Thyroid gland (tissue), 4 donors: ENCODE data around the gene ELF5.

Experiments used
- CTCF ChIP-seq, 6 experiments: fragments of 200-600 bp in 3 of 6; fragments of 450-650 bp in 3 of 6; sonication (generic) in 3 of 6; IDR thresholded peaks; one replicate each; pipeline ENCODE4 v1.5.1; 2016 to 2019; ENCODE audit warnings: antibody characterized with exemption in 6 of 6, mild to moderate bottlenecking in 2 of 6, inconsistent platforms in 1 of 6, moderate library complexity in 1 of 6
- POLR2A ChIP-seq, 2 donors: fragments of 450-650 bp; IDR thresholded peaks; one replicate each; pipeline ENCODE4 v1.6.1; 2017; ENCODE audit warnings: antibody characterized with exemption in 2 of 2, mild to moderate bottlenecking in 2 of 2, moderate library complexity in 1 of 2

DNA sequence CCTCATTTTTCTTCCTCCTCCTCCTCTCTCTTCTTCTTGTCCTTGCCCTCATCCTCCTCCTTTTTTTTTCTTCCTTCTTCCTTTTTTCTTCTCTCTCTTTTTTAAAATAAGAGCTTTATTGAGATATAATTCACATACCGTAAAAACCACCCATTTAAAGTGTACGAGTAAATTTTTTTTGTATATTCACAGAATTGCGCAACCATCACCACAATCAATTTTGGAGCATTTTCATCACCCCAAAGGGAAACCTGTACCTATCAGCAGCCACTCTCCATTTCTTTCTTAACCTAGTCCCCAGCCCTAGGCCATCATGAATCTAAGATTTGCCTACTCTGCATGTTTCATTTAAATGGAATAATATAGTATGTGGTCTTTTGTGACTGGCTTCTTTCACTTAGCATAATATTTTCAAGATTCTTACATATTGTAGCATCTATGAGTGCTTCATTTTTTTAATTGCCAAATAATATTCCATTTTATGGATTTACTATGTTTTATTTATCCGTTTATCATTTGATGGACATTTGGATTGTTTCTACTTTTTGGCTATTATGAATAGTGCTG, 39.9 kb downstream of the ELF5 start:
- TF ChIP-seq CTCF (IDR thresholded peaks at IDR 0.05) = no peak
- no peak for TF ChIP-seq POLR2A (IDR thresholded peaks at IDR 0.05)
